HG02623 (cell line): ENCODE results near the gene DHRS7.
"Not testable (repeated sequence)": the region's sequence is repeated elsewhere in the genome, so short reads cannot be mapped to it uniquely, and the experiment has no call there.

ENCODE experiments used
- ATAC-seq: cut with Tn5 transposase; IDR thresholded peaks from one replicate; pipeline ENCODE4 v1.9.1; 2021; ENCODE audit warnings: moderate library complexity; ENCODE audit not compliant: unreplicated experiment

Gene DHRS7

GRCh38 chr14:60151715-60152114, 13.5 kb downstream of the DHRS7 start:
- ATAC-seq = peak; percentile 84

GRCh38 chr14:60134702-60135101, 30.5 kb downstream of the DHRS7 start:
- ATAC-seq = no peak

GRCh38 chr14:60133487-60133886, 31.7 kb downstream of the DHRS7 start:
- no peak for ATAC-seq

- ATAC-seq = no peak
These were observed 39.3 kb downstream of the DHRS7 start for GRCh38 chr14:60125918-60126317.

- no peak for ATAC-seq
These were observed 49.0 kb downstream of the DHRS7 start for GRCh38 chr14:60116181-60116580.

GRCh38 chr14:60114881-60115280, 50.3 kb downstream of the DHRS7 start:
- ATAC-seq = no peak

- no peak for ATAC-seq
These were observed 53.5 kb downstream of the DHRS7 start for GRCh38 chr14:60111732-60112131.

GRCh38 chr14:60107477-60107876, 57.7 kb downstream of the DHRS7 start:
- ATAC-seq = no peak

- ATAC-seq = no peak
These were observed 58.9 kb downstream of the DHRS7 start for GRCh38 chr14:60106339-60106738.

GRCh38 chr14:60102389-60102788, 62.8 kb downstream of the DHRS7 start:
- no peak for ATAC-seq

- ATAC-seq = no peak
These were observed 63.4 kb downstream of the DHRS7 start for GRCh38 chr14:60101786-60102185.

GRCh38 chr14:60099855-60100254, 65.3 kb downstream of the DHRS7 start:
- not testable (repeated sequence) for ATAC-seq

- ATAC-seq = no peak
These were observed 67.2 kb downstream of the DHRS7 start for GRCh38 chr14:60097974-60098373.

GRCh38 chr14:60095781-60096450, 69.3 kb downstream of the DHRS7 start:
- ATAC-seq = no peak

GRCh38 chr14:60095231-60095630, 70.0 kb downstream of the DHRS7 start:
- no peak for ATAC-seq

GRCh38 chr14:60094306-60094897, 70.8 kb downstream of the DHRS7 start:
- no peak for ATAC-seq
